Stimulated activated CD8-positive, alpha-beta memory T cell treated with anti-CD3 and anti-CD28 coated beads, Interleukin-15, amount 100 ng/mL, for 4 hours (primary cell): Measurements from ENCODE around the gene MARCHF10.

Experiments
- DNase-seq, 2 donors: peaks; one replicate each; pipeline ENCODE4 v3.0.0-alpha.2; 2020; ENCODE audit warnings: low read depth in 2 of 2

MARCHF10 gene

GRCh38 chr17:62821189-62822079 lies 13.3 kb upstream of the MARCHF10 start:
- DNase-seq, result no peak

GRCh38 chr17:62819511-62820221 lies 11.6 kb upstream of the MARCHF10 start:
- DNase-seq, result no peak

- DNase-seq, result no peak
Observed at GRCh38 chr17:62818526-62818925, 10.4 kb upstream of the MARCHF10 start.

GRCh38 chr17:62816282-62816839 lies 8.2 kb upstream of the MARCHF10 start:
- no peak for DNase-seq

GRCh38 chr17:62809656-62810055 lies 1.5 kb upstream of the MARCHF10 start:
- DNase-seq, result no peak

GRCh38 chr17:62808576-62808970 lies 459 bp upstream of the MARCHF10 start:
- no peak for DNase-seq

GRCh38 chr17:62805234-62805633 lies 2.9 kb downstream of the MARCHF10 start:
- DNase-seq, result no peak

- DNase-seq, result no peak
Observed at GRCh38 chr17:62804822-62805221, 3.3 kb downstream of the MARCHF10 start.

GRCh38 chr17:62804025-62804424 lies 4.1 kb downstream of the MARCHF10 start:
- DNase-seq, result no peak

- DNase-seq, result no peak
Observed at GRCh38 chr17:62802561-62803205, 5.4 kb downstream of the MARCHF10 start.

GRCh38 chr17:62801553-62802114 lies 6.5 kb downstream of the MARCHF10 start:
- no peak for DNase-seq

- no peak for DNase-seq
Observed at GRCh38 chr17:62800585-62800984, 7.5 kb downstream of the MARCHF10 start.

GRCh38 chr17:62797959-62798358 lies 10.2 kb downstream of the MARCHF10 start:
- no peak for DNase-seq

- no peak for DNase-seq
Observed at GRCh38 chr17:62796291-62796690, 11.8 kb downstream of the MARCHF10 start.

- DNase-seq, result no peak
Observed at GRCh38 chr17:62794666-62794971, 13.5 kb downstream of the MARCHF10 start.

- DNase-seq, result no peak
Observed at GRCh38 chr17:62793919-62794665, 14.0 kb downstream of the MARCHF10 start.

GRCh38 chr17:62792447-62792800 lies 15.7 kb downstream of the MARCHF10 start:
- DNase-seq, result no peak

GRCh38 chr17:62791767-62792446 lies 16.2 kb downstream of the MARCHF10 start:
- DNase-seq, result no peak

GRCh38 chr17:62791235-62791734 lies 16.8 kb downstream of the MARCHF10 start:
- DNase-seq, result no peak

GRCh38 chr17:62790564-62790986 lies 17.5 kb downstream of the MARCHF10 start:
- no peak for DNase-seq

GRCh38 chr17:62787366-62787765 lies 20.7 kb downstream of the MARCHF10 start:
- DNase-seq, result no peak
